Muscle layer of duodenum (tissue), 2 donors: ENCODE results near the gene ABR.
"Not testable (repeated sequence)": the region's sequence is repeated elsewhere in the genome, so short reads cannot be mapped to it uniquely, and the experiment has no call there.

Source experiments
- H3K27ac ChIP-seq: one replicate; pipeline ENCODE4 v1.7.0; 2013; ENCODE audit warnings: mild to moderate bottlenecking, low read length
- H3K27me3 ChIP-seq: one replicate; pipeline ENCODE4 v1.7.0; 2013; ENCODE audit warnings: low read depth, mild to moderate bottlenecking, control low read depth, low read length
- H3K36me3 ChIP-seq, 2 donors: one replicate each; pipeline ENCODE4 v1.7.0; 2013; ENCODE audit warnings: low read length in 2 of 2, control low read depth in 1 of 2, mild to moderate bottlenecking in 1 of 2; ENCODE audit not compliant: insufficient read depth in 2 of 2, control insufficient read depth in 1 of 2
- H3K4me1 ChIP-seq, 2 donors: one replicate each; pipeline ENCODE4 v1.7.0; 2013; ENCODE audit warnings: low read length in 2 of 2, mild to moderate bottlenecking in 2 of 2, control low read depth in 1 of 2, moderate library complexity in 1 of 2; ENCODE audit not compliant: insufficient read depth in 2 of 2, control insufficient read depth in 1 of 2
- H3K4me3 ChIP-seq, 2 donors: one replicate each; pipeline ENCODE4 v1.7.0; 2013; ENCODE audit warnings: low read length in 2 of 2, low read depth in 1 of 2, mild to moderate bottlenecking in 1 of 2
- H3K9me3 ChIP-seq, 2 donors: one replicate each; pipeline ENCODE4 v1.7.0; 2013; ENCODE audit warnings: low read length in 2 of 2, control low read depth in 1 of 2, mild to moderate bottlenecking in 1 of 2; ENCODE audit not compliant: control insufficient read depth in 1 of 2
- donor health status: healthy.

ABR gene

GRCh38 chr17:1153795-1154546 lies 25.8 kb downstream of the ABR start:
- Histone ChIP-seq H3K4me1 (no peaks in the 10 kb centered on the region), H3K27me3 (no peaks in the 10 kb centered on the region), H3K36me3 (no peaks in the 10 kb centered on the region), H3K4me3 (no peak overlapping the region), H3K9me3 (no peaks in the 10 kb centered on the region), H3K27ac (no peak overlapping the region)

GRCh38 chr17:1152582-1152981 lies 27.2 kb downstream of the ABR start:
- H3K4me3 ChIP-seq, H3K9me3 ChIP-seq, H3K4me1 ChIP-seq, H3K27ac ChIP-seq, H3K27me3 ChIP-seq, H3K36me3 ChIP-seq: not testable (repeated sequence)

- H3K4me3 ChIP-seq: no peak overlapping the region
- H3K36me3 ChIP-seq: no peaks in the 10 kb centered on the region
- H3K4me1 ChIP-seq: no peaks in the 10 kb centered on the region
- no peaks in the 10 kb centered on the region for H3K9me3 ChIP-seq
- no peaks in the 10 kb centered on the region for H3K27me3 ChIP-seq
- no peak overlapping the region for H3K27ac ChIP-seq
These were observed 28.7 kb downstream of the ABR start for GRCh38 chr17:1150863-1151600.

GRCh38 chr17:1149869-1150268 lies 29.9 kb downstream of the ABR start:
- Histone ChIP-seq H3K36me3 (no peaks in the 10 kb centered on the region), H3K27me3 (no peaks in the 10 kb centered on the region), H3K9me3 (no peaks in the 10 kb centered on the region), H3K4me3 (no peak overlapping the region), H3K27ac (no peak overlapping the region), H3K4me1 (no peaks in the 10 kb centered on the region)

- Histone ChIP-seq H3K4me3 (no peak overlapping the region), H3K27ac (no peak overlapping the region), H3K9me3 (no peaks in the 10 kb centered on the region), H3K27me3 (no peaks in the 10 kb centered on the region), H3K36me3 (no peaks in the 10 kb centered on the region), H3K4me1 (no peaks in the 10 kb centered on the region)
These were observed 32.1 kb downstream of the ABR start for GRCh38 chr17:1147664-1148063.

GRCh38 chr17:1146561-1147265 lies 33.1 kb downstream of the ABR start:
- Histone ChIP-seq H3K4me3 (no peak overlapping the region), H3K27ac (no peak overlapping the region), H3K27me3 (no peaks in the 10 kb centered on the region), H3K9me3 (no peaks in the 10 kb centered on the region), H3K4me1 (no peaks in the 10 kb centered on the region), H3K36me3 (no peaks in the 10 kb centered on the region)

GRCh38 chr17:1145311-1145986 lies 34.3 kb downstream of the ABR start:
- no peaks in the 10 kb centered on the region for H3K9me3 ChIP-seq
- H3K27me3 ChIP-seq: no peaks in the 10 kb centered on the region
- no peak overlapping the region for H3K27ac ChIP-seq
- H3K4me3 ChIP-seq: no peak overlapping the region
- H3K36me3 ChIP-seq: no peaks in the 10 kb centered on the region
- no peaks in the 10 kb centered on the region for H3K4me1 ChIP-seq

- H3K27ac ChIP-seq: no peak overlapping the region
- no peaks in the 10 kb centered on the region for H3K27me3 ChIP-seq
- no peaks in the 10 kb centered on the region for H3K9me3 ChIP-seq
- no peaks in the 10 kb centered on the region for H3K36me3 ChIP-seq
- H3K4me1 ChIP-seq: no peaks in the 10 kb centered on the region
- no peak overlapping the region for H3K4me3 ChIP-seq
These were observed 35.6 kb downstream of the ABR start for GRCh38 chr17:1144162-1144561.

- no peaks in the 10 kb centered on the region for H3K36me3 ChIP-seq
These were observed 36.2 kb downstream of the ABR start for GRCh38 chr17:1143573-1143972.

GRCh38 chr17:1142561-1142971 lies 37.2 kb downstream of the ABR start:
- Histone ChIP-seq H3K4me3 (no peak overlapping the region), H3K27ac (no peak overlapping the region), H3K9me3 (no peaks in the 10 kb centered on the region), H3K27me3 (no peaks in the 10 kb centered on the region), H3K36me3 (no peaks in the 10 kb centered on the region), H3K4me1 (no peaks in the 10 kb centered on the region)

More at GRCh38 chr17:1143573-1143972, 36.2 kb downstream of the ABR start:
- Histone ChIP-seq H3K27me3 (no peaks in the 10 kb centered on the region), H3K4me3 (no peak overlapping the region), H3K4me1 (no peaks in the 10 kb centered on the region), H3K27ac (no peak overlapping the region), H3K9me3 (no peaks in the 10 kb centered on the region)

GRCh38 chr17:1137465-1137894 lies 42.3 kb downstream of the ABR start:
- H3K4me1 ChIP-seq: peaks cover 0 to 12% of the 10 kb centered on the region in 2 donors
- no peak overlapping the region for H3K27ac ChIP-seq
- no peaks in the 10 kb centered on the region for H3K27me3 ChIP-seq
- H3K9me3 ChIP-seq: no peaks in the 10 kb centered on the region
- H3K4me3 ChIP-seq: no peak overlapping the region
- H3K36me3 ChIP-seq: no peaks in the 10 kb centered on the region
